BLaER1 treated with 17β-estradiol and CSF1 and Interleukin-3, amounts not matched to agents 10 nM and 100 nM (cell line): ENCODE results near the gene MYH14.

Experiments
- H3K27ac ChIP-seq, 11 experiments: shearing (Covaris generic); formaldehyde crosslinking; 2 replicates each; pipeline ENCODE4 v1.8.1; 2022
- H3K27me3 ChIP-seq, 11 experiments: shearing (Covaris generic); formaldehyde crosslinking; 2 replicates each; pipeline ENCODE4 v1.8.1; 2022
- H3K36me3 ChIP-seq, 11 experiments: shearing (Covaris generic); formaldehyde crosslinking; 2 replicates each; pipeline ENCODE4 v1.8.1; 2022
- H3K4me1 ChIP-seq, 10 experiments: shearing (Covaris generic); formaldehyde crosslinking; 2 replicates each; pipeline ENCODE4 v1.8.1; 2022
- H3K4me2 ChIP-seq, 11 experiments: shearing (Covaris generic); formaldehyde crosslinking; 2 replicates each; pipeline ENCODE4 v1.8.1; 2022
- H3K4me3 ChIP-seq, 10 experiments: shearing (Covaris generic); formaldehyde crosslinking; 2 replicates each; pipeline ENCODE4 v1.8.1; 2022
- H3K9ac ChIP-seq, 11 experiments: shearing (Covaris generic); formaldehyde crosslinking; 2 replicates each; pipeline ENCODE4 v1.8.1; 2022
- H3K9me3 ChIP-seq, 11 experiments: shearing (Covaris generic); formaldehyde crosslinking; replicated peaks in 1 of 11; 2 replicates each; pipeline ENCODE4 v1.8.1; 2022
- H4K20me1 ChIP-seq, 11 experiments: shearing (Covaris generic); formaldehyde crosslinking; 2 replicates each; pipeline ENCODE4 v1.8.1; 2022
- Cebpa-rat ChIP-seq, 11 experiments: shearing (Covaris generic); IDR thresholded peaks; 2 replicates each; pipeline ENCODE4 v1.8.1; 2022

MYH14 gene

GRCh38 chr19:50357178-50358100, 154.0 kb downstream of the MYH14 start:
- no peak for TF ChIP-seq Cebpa-rat (IDR thresholded peaks at IDR 0.05)
- H3K4me3 ChIP-seq: peak overlapping the region; percentile 48 to 67 (median 58)
- H3K27me3 ChIP-seq: no peaks in the 10 kb centered on the region
- H3K9ac ChIP-seq: peak overlapping the region; percentile 52 to 79 (median 69)
- no peaks in the 10 kb centered on the region; a peak in 1 of 22 replicates for H3K36me3 ChIP-seq
- no peaks in the 10 kb centered on the region for H4K20me1 ChIP-seq
- peaks cover 0 to 22% (median 8%) of the 10 kb centered on the region in 11 experiments; a peak in 10 of 22 replicates for H3K9me3 ChIP-seq
- H3K4me1 ChIP-seq: peaks cover 9 to 61% (median 44%) of the 10 kb centered on the region in 10 experiments
- peak overlapping the region in 10 of 11 experiments; percentile 35 to 74 (median 62); a peak in 19 of 22 replicates for H3K27ac ChIP-seq
- H3K4me2 ChIP-seq: peak overlapping the region; percentile 72 to 94 (median 86)

- no peak overlapping the region for H3K4me3 ChIP-seq
- peaks cover 19 to 74% (median 56%) of the 10 kb centered on the region in 10 experiments for H3K4me1 ChIP-seq
- peak overlapping the region in 10 of 11 experiments; percentile 16 to 86 (median 47); a peak in 18 of 22 replicates for H3K4me2 ChIP-seq
- H4K20me1 ChIP-seq: no peaks in the 10 kb centered on the region
- H3K27me3 ChIP-seq: no peaks in the 10 kb centered on the region
- peaks cover 0 to 3% (median 0%) of the 10 kb centered on the region in 11 experiments; a peak in 2 of 22 replicates for H3K36me3 ChIP-seq
- H3K27ac ChIP-seq: peak overlapping the region in 2 of 11 experiments; percentile 47 to 58; a peak in 2 of 22 replicates
- 0 out of 22 replicates have a peak, but pooled peaks of 1 of the 11 experiments have one; percentile 25 for TF ChIP-seq Cebpa-rat (IDR thresholded peaks at IDR 0.05)
- peaks cover 0 to 35% (median 17%) of the 10 kb centered on the region in 11 experiments; a peak in 17 of 22 replicates for H3K9me3 ChIP-seq
- no peak overlapping the region for H3K9ac ChIP-seq
These were observed 155.3 kb downstream of the MYH14 start for GRCh38 chr19:50358483-50359327.

- H3K36me3 ChIP-seq: peaks cover 0 to 4% (median 0%) of the 10 kb centered on the region in 11 experiments; a peak in 2 of 22 replicates
- H3K9me3 ChIP-seq: peaks cover 0 to 42% (median 24%) of the 10 kb centered on the region in 11 experiments; a peak in 18 of 22 replicates
- H4K20me1 ChIP-seq: no peaks in the 10 kb centered on the region
- peak overlapping the region in 10 of 11 experiments; percentile 16 to 86 (median 47); a peak in 18 of 22 replicates for H3K4me2 ChIP-seq
- peak overlapping the region in 4 of 11 experiments; percentile 14 to 58 (median 34); a peak in 5 of 22 replicates for H3K27ac ChIP-seq
- H3K27me3 ChIP-seq: no peaks in the 10 kb centered on the region
- H3K4me3 ChIP-seq: no peak overlapping the region
- H3K9ac ChIP-seq: no peak overlapping the region
- no peak for TF ChIP-seq Cebpa-rat (IDR thresholded peaks at IDR 0.05)
- H3K4me1 ChIP-seq: peaks cover 20 to 80% (median 60%) of the 10 kb centered on the region in 10 experiments
These were observed 156.0 kb downstream of the MYH14 start for GRCh38 chr19:50359328-50359818.
